Muscle of back (tissue), 11 donors: ENCODE measurements around the gene PRKAG2. TPM values are rescaled to one million over a fixed set of nuclear protein-coding genes. Genes with fewer than 3 reads are reported as not detected.
A peak's percentile ranks its signal among the peaks of the same experiment; 100 is the strongest.

ENCODE experiments used
- DNase-seq, 3 donors: peaks; one replicate each; pipeline versions ENCODE4 v3.0.0 to v3.0.0-alpha.2; 2013
- polyA plus RNA-seq, 10 donors: library from polyadenylated mRNA; unstranded; fragments of 120-200 nt; gene quantifications; one replicate each; pipeline ENCODE4 v1.2.1, GENCODE V29; 2013; ENCODE audit not compliant: insufficient read length in 10 of 10

PRKAG2 gene
- polyA plus RNA-seq, 10 donors = 11.5 to 17.2 (median 15.0) TPM

GRCh38 chr7:151729521-151729921, 147.4 kb downstream of the PRKAG2 start:
- no peak for DNase-seq

- DNase-seq = no peak
These were observed 148.2 kb downstream of the PRKAG2 start for GRCh38 chr7:151728746-151729145.

- no peak for DNase-seq
These were observed 148.6 kb downstream of the PRKAG2 start for GRCh38 chr7:151728286-151728660.

- DNase-seq = peak; percentile 88 to 95 (median 94)
These were observed 149.2 kb downstream of the PRKAG2 start for GRCh38 chr7:151727579-151728285.

- no peak for DNase-seq
These were observed 150.0 kb downstream of the PRKAG2 start for GRCh38 chr7:151726652-151727578.

GRCh38 chr7:151725844-151726651, 150.9 kb downstream of the PRKAG2 start:
- DNase-seq = no peak

GRCh38 chr7:151724920-151725584, 151.9 kb downstream of the PRKAG2 start:
- no peak for DNase-seq

- DNase-seq = no peak
These were observed 152.5 kb downstream of the PRKAG2 start for GRCh38 chr7:151724250-151724915.

- DNase-seq = no peak
These were observed 153.6 kb downstream of the PRKAG2 start for GRCh38 chr7:151723321-151723720.

- DNase-seq = no peak
These were observed 154.4 kb downstream of the PRKAG2 start for GRCh38 chr7:151722533-151722932.

GRCh38 chr7:151721694-151722093, 155.2 kb downstream of the PRKAG2 start:
- no peak for DNase-seq

GRCh38 chr7:151721236-151721635, 155.7 kb downstream of the PRKAG2 start:
- no peak for DNase-seq

- DNase-seq = no peak
These were observed 156.6 kb downstream of the PRKAG2 start for GRCh38 chr7:151720280-151720679.

- no peak for DNase-seq
These were observed 157.0 kb downstream of the PRKAG2 start for GRCh38 chr7:151719897-151720242.

- no peak for DNase-seq
These were observed 157.7 kb downstream of the PRKAG2 start for GRCh38 chr7:151719031-151719896.

- DNase-seq = no peak
These were observed 159.0 kb downstream of the PRKAG2 start for GRCh38 chr7:151717918-151718317.

- DNase-seq = no peak
These were observed 159.5 kb downstream of the PRKAG2 start for GRCh38 chr7:151717415-151717814.

GRCh38 chr7:151716323-151716722, 160.6 kb downstream of the PRKAG2 start:
- no peak for DNase-seq

- DNase-seq = no peak
These were observed 161.1 kb downstream of the PRKAG2 start for GRCh38 chr7:151715666-151716315.

GRCh38 chr7:151714201-151714600, 162.7 kb downstream of the PRKAG2 start:
- DNase-seq = no peak
